OCI-LY7 (cell line): ENCODE data around the gene ADCY5. TPM values are rescaled to one million over a fixed set of nuclear protein-coding genes. Genes with fewer than 3 reads are reported as not detected.

Experiments
- BruUV-seq: library from RNA; stranded (reverse); fragments of 400-500 nt; replicated peaks from 2 replicates; lab custom pipeline; 2021; lab: Mats Ljungman, UMichigan
- CTCF ChIA-PET: fragments of 300-600 bp; sonication (Branson Sonifier 250); formaldehyde crosslinking; loops from one replicate; lab custom pipeline; 2022; ENCODE audit warnings: antibody characterized with exemption; ENCODE audit not compliant: unreplicated experiment; lab: Charles Lee
- POLR2A ChIA-PET: fragments of 300-600 bp; sonication (Branson Sonifier 250); formaldehyde crosslinking; loops from one replicate; lab custom pipeline; 2022; ENCODE audit warnings: antibody characterized with exemption; lab: Charles Lee
- DNase-seq: peaks from one replicate; pipeline ENCODE4 v3.0.0-alpha.2; 2015; ENCODE audit warnings: low spot score
- H2AFZ ChIP-seq: fragments of 200-600 bp; sonication (generic), shearing (Covaris generic); 2 replicates; pipeline ENCODE4 v1.6.1; 2014; ENCODE audit warnings: mild to moderate bottlenecking, antibody characterized with exemption, low read length, moderate library complexity
- H3K27ac ChIP-seq: fragments of 200-600 bp; sonication (generic); 2 replicates; pipeline ENCODE4 v1.5.1; 2014; ENCODE audit warnings: mixed run types, low read depth, mild to moderate bottlenecking, moderate library complexity, low read length, inconsistent platforms; ENCODE audit not compliant: poor library complexity, severe bottlenecking
- H3K36me3 ChIP-seq: fragments of 200-600 bp; sonication (generic); 2 replicates; pipeline ENCODE4 v1.6.1; 2014; ENCODE audit warnings: mild to moderate bottlenecking, antibody characterized with exemption, low read length, moderate library complexity, mixed read lengths; ENCODE audit not compliant: insufficient read depth
- H3K4me1 ChIP-seq: fragments of 200-600 bp; sonication (generic); 2 replicates; pipeline ENCODE4 v1.5.1; 2014; ENCODE audit warnings: mild to moderate bottlenecking, low read length; ENCODE audit not compliant: insufficient read depth, poor library complexity, severe bottlenecking
- H3K4me2 ChIP-seq: fragments of 200-600 bp; sonication (generic); 2 replicates; pipeline ENCODE4 v1.6.1; 2014; ENCODE audit warnings: mild to moderate bottlenecking, low read length
- H3K4me3 ChIP-seq: fragments of 200-600 bp; sonication (generic); 2 replicates; pipeline ENCODE4 v1.5.1; 2014; ENCODE audit warnings: mild to moderate bottlenecking, low read depth, low read length; ENCODE audit not compliant: poor library complexity, severe bottlenecking
- H3K79me2 ChIP-seq: fragments of 200-600 bp; sonication (generic); 2 replicates; pipeline ENCODE4 v1.6.1; 2016; ENCODE audit warnings: low read depth, mild to moderate bottlenecking, low read length, moderate library complexity, mixed read lengths; ENCODE audit not compliant: insufficient read depth
- H3K9me2 ChIP-seq: fragments of 200-600 bp; sonication (generic); 2 replicates; pipeline ENCODE4 v1.6.1; 2016; ENCODE audit warnings: mild to moderate bottlenecking, low read length, mixed read lengths; ENCODE audit not compliant: insufficient read depth
- H3K9me3 ChIP-seq: fragments of 200-600 bp; sonication (generic); 2 replicates; pipeline ENCODE4 v1.6.1; 2014; ENCODE audit warnings: mild to moderate bottlenecking, mixed run types, low read length, mixed read lengths
- H4K20me1 ChIP-seq: fragments of 200-600 bp; sonication (generic); 2 replicates; pipeline ENCODE4 v1.6.1; 2014; ENCODE audit warnings: mild to moderate bottlenecking, antibody characterized with exemption, low read length, moderate library complexity, mixed read lengths; ENCODE audit not compliant: insufficient read depth
- CTCF ChIP-seq: fragments of 200-600 bp; sonication (generic); conservative IDR thresholded peaks from 2 replicates; pipeline ENCODE4 v1.5.1; 2014; ENCODE audit warnings: mild to moderate bottlenecking, antibody characterized with exemption, low read length, moderate library complexity, mixed read lengths
- EZH2phosphoT487 ChIP-seq: fragments of 200-600 bp; sonication (generic); IDR thresholded peaks from 2 replicates; pipeline ENCODE4 v1.6.1; 2018; ENCODE audit warnings: low read depth, borderline replicate concordance, mild to moderate bottlenecking, mixed run types, antibody characterized with exemption, low read length, moderate library complexity, mixed read lengths
- intact Hi-C: fragments of 100-400 bp; cut with micrococcal nuclease; formaldehyde crosslinking; loops from one replicate; pipeline ENCODE4 v1.10.0; 2022; ENCODE audit not compliant: unreplicated experiment
- total RNA-seq, 2 experiments: library from RNA; depleted of rRNA in 1 of 2; stranded (reverse); fragments of >200 nt in 1 of 2; shearing (Covaris generic) in 1 of 2; gene quantifications; 2 replicates each; pipeline ENCODE4 v1.2.3, GENCODE V29; 2014 to 2022

Gene ADCY5
- total RNA-seq, 2 experiments from 2014 or later = 0.03 to 0.63 TPM

- intact Hi-C loops = no loop called here
- Histone ChIP-seq H3K27ac (no peak overlapping the region), H3K79me2 (no peaks in the 10 kb centered on the region), H3K4me3 (no peak overlapping the region), H3K9me3 (no peaks in the 10 kb centered on the region), H3K4me2 (no peak overlapping the region), H3K36me3 (no peaks in the 10 kb centered on the region), H3K9me2 (no peaks in the 10 kb centered on the region), H4K20me1 (no peaks in the 10 kb centered on the region), H2AFZ (no peak overlapping the region), H3K4me1 (no peaks in the 10 kb centered on the region)
- ChIA-PET CTCF (no interaction called here), POLR2A (interaction anchor here (0.9 kb wide), 1 partner anchor 39 kb away, joined by 3 read pairs; no protein-coding TSS in a partner anchor)
- TF ChIP-seq CTCF = no peak
- TF ChIP-seq EZH2phosphoT487 = no peak
- BruUV-seq = no TSS peak
- no peak for DNase-seq
Measured at GRCh38 chr3:123412811-123413604, 35.9 kb downstream of the ADCY5 start.

- H4K20me1 ChIP-seq = no peaks in the 10 kb centered on the region
- TF ChIP-seq EZH2phosphoT487 = no peak
- no peak for TF ChIP-seq CTCF
- no peak overlapping the region for H3K4me2 ChIP-seq
- DNase-seq = no peak
- ChIA-PET POLR2A (no interaction called here), CTCF (no interaction called here)
- H3K9me2 ChIP-seq = no peaks in the 10 kb centered on the region
- H3K9me3 ChIP-seq = no peaks in the 10 kb centered on the region
- no peaks in the 10 kb centered on the region for H3K4me1 ChIP-seq
- intact Hi-C loops = no loop called here
- no peaks in the 10 kb centered on the region for H3K79me2 ChIP-seq
- no peaks in the 10 kb centered on the region for H3K36me3 ChIP-seq
- H2AFZ ChIP-seq = no peak overlapping the region
- no peak overlapping the region for H3K27ac ChIP-seq
- no TSS peak for BruUV-seq
- H3K4me3 ChIP-seq = no peak overlapping the region
Measured at GRCh38 chr3:123412076-123412475, 36.8 kb downstream of the ADCY5 start.

- Histone ChIP-seq H4K20me1 (no peaks in the 10 kb centered on the region), H3K9me2 (no peaks in the 10 kb centered on the region), H3K4me1 (no peaks in the 10 kb centered on the region), H2AFZ (no peak overlapping the region), H3K27ac (no peak overlapping the region), H3K9me3 (no peaks in the 10 kb centered on the region), H3K36me3 (no peaks in the 10 kb centered on the region), H3K4me2 (no peak overlapping the region), H3K4me3 (no peak overlapping the region), H3K79me2 (no peaks in the 10 kb centered on the region)
- no TSS peak for BruUV-seq
- ChIA-PET POLR2A (no interaction called here), CTCF (no interaction called here)
- no peak for DNase-seq
- intact Hi-C loops = no loop called here
- TF ChIP-seq CTCF (no peak), EZH2phosphoT487 (no peak)
Measured at GRCh38 chr3:123411340-123412040, 37.4 kb downstream of the ADCY5 start.
